ENCODE data around the gene SYCE1. TPM values are rescaled to one million over a fixed set of nuclear protein-coding genes. Genes with fewer than 3 reads are reported as not detected.
A peak's percentile ranks its signal among the peaks of the same experiment; 100 is the strongest.

SYCE1 gene
- total and polyA plus RNA-seq, 4 donors: 0.33 to 5.4 (median 2.1) TPM; not detected in 1

- peak overlapping the region; percentile 47 to 54 for H3K27ac ChIP-seq (ENCODE audit: low read depth in 1 of 2, low read length in 2 of 2)
Measured at GRCh38 chr10:133515471-133515870, 49.9 kb downstream of the SYCE1 start.

GRCh38 chr10:133511907-133512528 lies 53.4 kb downstream of the SYCE1 start:
- Histone ChIP-seq H3K27ac (ENCODE audit: low read depth in 1 of 2, low read length in 2 of 2) (peak overlapping the region; percentile 22 to 64), H3K9ac (ENCODE audit: low read depth in 1 of 2, low read length in 2 of 2) (no peak overlapping the region), H3K36me3 (ENCODE audit: control insufficient read depth in 4 of 4, insufficient read depth in 3 of 4, low read depth in 1 of 4, low read length in 3 of 4) (peaks cover 0 to 3% (median under 1%) of the 10 kb centered on the region in 4 donors), H3K4me1 (ENCODE audit: control insufficient read depth in 4 of 4, insufficient read depth in 4 of 4, low read length in 3 of 4) (peaks cover 3 to 35% (median 21%) of the 10 kb centered on the region in 4 donors), H3K9me3 (ENCODE audit: control insufficient read depth in 4 of 4, low read length in 3 of 4) (peaks cover 0 to under 1% (median 0%) of the 10 kb centered on the region in 4 donors), H3K4me3 (ENCODE audit: low read depth in 1 of 3, low read length in 3 of 3) (no peak overlapping the region), H3K27me3 (ENCODE audit: control insufficient read depth in 4 of 4, insufficient read depth in 4 of 4, low read length in 3 of 4) (no peaks in the 10 kb centered on the region)
- TF ChIP-seq NR2F2 (IDR thresholded peaks at IDR 0.05) (no peak), JUND (IDR thresholded peaks at IDR 0.05) (peak; percentile 73 to 85), CTCF (IDR thresholded peaks at IDR 0.05; ENCODE audit: low read depth, low read length, missing input control) (no peak), HNF4G (IDR thresholded peaks at IDR 0.05) (peak; percentile 24), YY1 (IDR thresholded peaks at IDR 0.05) (no peak), ZBTB33 (IDR thresholded peaks at IDR 0.05) (peak; percentile 66), REST (IDR thresholded peaks at IDR 0.05) (no peak), FOXA1 (IDR thresholded peaks at IDR 0.05) (no peak), TAF1 (conservative IDR thresholded peaks at IDR 0.05) (no peak), HNF4A (conservative IDR thresholded peaks at IDR 0.05) (peak; percentile 79), FOXA2 (IDR thresholded peaks at IDR 0.05) (peak; percentile 74), RXRA (IDR thresholded peaks at IDR 0.05) (peak; percentile 59 to 82), EGR1 (IDR thresholded peaks at IDR 0.05; ENCODE audit: low read depth in 2 of 2) (no peak), RAD21 (IDR thresholded peaks at IDR 0.05) (peak in 1 of 2 donors; percentile 18), MAX (IDR thresholded peaks at IDR 0.05) (peak; percentile 34), GABPA (IDR thresholded peaks at IDR 0.05 in 1 of 2, conservative IDR thresholded peaks at IDR 0.05 in 1 of 2) (no peak), ATF3 (IDR thresholded peaks at IDR 0.05) (peak; percentile 87), SP1 (IDR thresholded peaks at IDR 0.05) (peak; percentile 65)
- no peak for DNase-seq (ENCODE audit: low spot score)
- 21% methylated on average over 4 of the region's 4 CpGs for WGBS

More at GRCh38 chr10:133515471-133515870, 49.9 kb downstream of the SYCE1 start:
- no peaks in the 10 kb centered on the region for H3K27me3 ChIP-seq (ENCODE audit: control insufficient read depth in 4 of 4, insufficient read depth in 4 of 4, low read length in 3 of 4)
- no peak overlapping the region for H3K4me3 ChIP-seq (ENCODE audit: low read depth in 1 of 3, low read length in 3 of 3)
- peaks cover 3 to 52% (median 29%) of the 10 kb centered on the region in 4 donors for H3K4me1 ChIP-seq (ENCODE audit: control insufficient read depth in 4 of 4, insufficient read depth in 4 of 4, low read length in 3 of 4)
- 52% methylated on average over 4 of the region's 4 CpGs for WGBS
- H3K36me3 ChIP-seq (ENCODE audit: control insufficient read depth in 4 of 4, insufficient read depth in 3 of 4, low read depth in 1 of 4, low read length in 3 of 4): no peaks in the 10 kb centered on the region
- peaks cover 0 to 4% (median 0%) of the 10 kb centered on the region in 4 donors for H3K9me3 ChIP-seq (ENCODE audit: control insufficient read depth in 4 of 4, low read length in 3 of 4)
- DNase-seq (ENCODE audit: low spot score): no peak
- peak overlapping the region in 1 of 2 donors; percentile 75 for H3K9ac ChIP-seq (ENCODE audit: low read depth in 1 of 2, low read length in 2 of 2)
- no peak for TF ChIP-seq EGR1 (IDR thresholded peaks at IDR 0.05; ENCODE audit: low read depth in 2 of 2)
- peak; percentile 6 for TF ChIP-seq SP1 (IDR thresholded peaks at IDR 0.05)
- TF ChIP-seq HNF4A (conservative IDR thresholded peaks at IDR 0.05): peak; percentile 58 to 61

All from liver (tissue), 9 donors.